GM21786 (cell line): ENCODE measurements around the gene AGMO.
"Not testable (repeated sequence)": the region's sequence is repeated elsewhere in the genome, so short reads cannot be mapped to it uniquely, and the experiment has no call there.

Experiments used
- ATAC-seq: cut with Tn5 transposase; IDR thresholded peaks from one replicate; pipeline ENCODE4 v1.9.1; 2021; ENCODE audit not compliant: unreplicated experiment

AGMO gene

DNA sequence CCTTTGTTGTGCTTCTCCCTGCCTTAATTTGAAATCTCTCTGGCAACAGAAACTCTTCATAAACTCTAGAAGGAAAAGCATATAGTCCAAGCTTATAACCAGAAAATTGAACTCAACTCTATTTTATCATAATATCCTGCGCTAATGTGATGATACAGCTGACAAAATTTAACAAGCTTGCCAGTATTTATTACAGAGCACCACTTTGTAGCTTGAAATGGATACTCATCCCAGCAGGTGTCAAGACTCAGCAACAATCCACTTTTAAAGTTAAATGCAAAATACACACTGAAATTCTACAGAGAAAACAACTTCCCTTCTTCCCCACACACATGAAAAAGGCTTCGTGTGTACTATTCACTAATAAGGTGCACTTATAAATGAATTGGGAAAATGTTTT lies 228.9 kb downstream of the AGMO start:
- ATAC-seq = no peak

DNA sequence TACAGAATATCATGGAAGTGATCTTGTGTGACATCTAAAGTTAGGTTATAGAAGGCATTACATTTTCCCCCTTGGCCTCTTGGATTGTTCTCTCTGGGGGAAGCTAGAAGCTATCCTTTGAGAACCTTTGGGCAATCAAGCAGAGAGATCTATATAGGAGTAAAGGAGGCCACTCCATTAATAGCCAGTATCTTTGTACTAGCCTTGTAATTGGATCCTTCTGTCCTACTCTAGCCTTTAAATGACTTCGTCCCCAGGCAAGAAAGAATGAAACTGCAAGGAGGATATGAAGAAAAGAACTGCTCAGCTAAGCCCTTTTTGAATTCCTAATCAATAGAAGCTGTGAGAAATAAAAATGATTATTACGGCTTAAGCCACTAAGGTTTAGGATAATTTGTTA lies 230.9 kb downstream of the AGMO start:
- ATAC-seq = no peak

- ATAC-seq = no peak
These were observed 234.8 kb downstream of the AGMO start for GRCh38 chr7:15327001-15327400.

GRCh38 chr7:15326044-15326644 lies 235.7 kb downstream of the AGMO start:
- ATAC-seq = no peak

- no peak for ATAC-seq
These were observed 238.3 kb downstream of the AGMO start for GRCh38 chr7:15323550-15323949.

DNA sequence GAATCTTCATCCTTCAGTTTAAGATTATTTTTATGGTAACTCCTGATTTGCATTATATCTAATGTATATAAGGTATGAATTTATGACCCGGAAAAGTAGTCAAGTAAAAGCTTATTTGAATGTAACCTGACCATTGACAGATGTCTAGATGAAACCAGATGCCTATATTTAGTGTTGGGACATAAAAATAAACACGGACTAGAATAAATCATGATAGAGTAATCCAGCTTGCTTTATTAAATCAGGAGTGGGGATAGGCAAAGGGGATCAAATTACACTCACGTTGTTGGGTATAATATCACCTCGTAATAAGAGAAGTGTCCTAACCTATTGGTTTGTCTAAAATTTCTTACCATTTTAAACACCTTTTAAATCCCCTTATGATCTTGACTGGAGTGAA lies 244.6 kb downstream of the AGMO start:
- no peak for ATAC-seq

GRCh38 chr7:15315678-15316077 lies 246.1 kb downstream of the AGMO start:
- ATAC-seq = no peak

DNA sequence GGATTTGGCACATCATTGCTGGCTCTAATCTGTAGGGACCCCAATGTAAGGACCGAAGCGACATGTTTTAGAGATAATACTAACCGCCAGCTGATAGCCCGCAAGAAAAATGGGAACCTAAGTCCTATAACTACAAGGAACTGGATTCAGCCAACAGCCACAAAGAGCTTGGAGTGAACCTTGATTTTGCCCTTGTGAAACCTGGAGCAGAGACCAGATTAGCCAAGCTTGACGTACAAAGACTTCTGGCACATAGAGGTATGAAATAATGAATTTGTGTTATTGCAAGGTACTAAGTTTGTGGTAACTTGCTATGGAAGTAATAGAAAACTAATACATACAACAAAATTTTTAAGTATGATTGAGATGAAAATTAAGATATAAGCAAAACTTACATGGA lies 246.9 kb downstream of the AGMO start:
- no peak for ATAC-seq

- no peak for ATAC-seq
These were observed 248.5 kb downstream of the AGMO start for GRCh38 chr7:15313361-15313760.

DNA sequence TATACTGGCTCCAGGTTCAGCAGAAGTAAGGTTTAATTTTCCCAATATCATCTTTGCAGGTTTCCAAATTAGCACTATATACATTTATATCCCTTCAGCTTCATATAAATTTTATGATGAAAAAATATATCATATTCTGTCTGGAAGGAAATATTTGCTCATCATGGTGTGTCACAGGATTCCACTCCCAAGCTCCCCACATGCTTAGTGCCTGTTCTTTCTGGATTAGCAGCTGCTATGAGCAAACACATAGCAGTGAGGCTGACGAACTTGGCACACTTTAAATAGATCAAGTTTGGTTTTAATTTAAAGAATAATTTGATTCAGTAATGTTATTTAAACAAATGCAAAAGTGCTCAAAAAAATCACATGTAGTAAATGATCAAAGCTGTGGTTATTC lies 251.9 kb downstream of the AGMO start:
- ATAC-seq = no peak

- no peak for ATAC-seq
These were observed 253.0 kb downstream of the AGMO start for GRCh38 chr7:15308821-15309220.

GRCh38 chr7:15306296-15306695 lies 255.5 kb downstream of the AGMO start:
- ATAC-seq = no peak

DNA sequence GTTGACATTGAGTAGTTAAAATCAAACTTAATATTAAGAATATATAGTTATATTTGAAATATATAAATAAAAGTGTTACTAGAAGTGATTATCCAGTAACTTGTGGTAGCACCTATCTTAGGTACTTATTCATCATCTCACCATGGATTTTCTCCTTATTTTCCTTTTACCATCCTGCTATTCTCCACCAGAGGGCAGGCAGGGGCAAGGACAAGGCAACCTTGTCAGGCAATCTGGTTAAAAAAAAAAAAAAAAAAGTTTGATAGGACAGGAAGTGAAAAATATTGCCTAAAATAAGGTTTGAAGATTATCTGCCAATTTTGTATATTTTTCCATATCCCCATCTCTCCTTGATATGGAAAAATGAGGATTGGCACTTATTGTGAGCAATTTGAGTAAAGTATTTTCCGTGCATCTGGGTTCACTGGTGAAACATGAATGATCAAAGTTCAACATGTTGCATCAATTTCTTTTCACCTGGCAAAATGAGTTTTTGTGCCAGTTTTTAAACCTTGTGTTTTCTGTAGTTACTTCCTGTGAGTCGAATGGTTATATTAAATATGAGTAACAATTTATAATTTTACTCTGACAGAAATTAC lies 256.7 kb downstream of the AGMO start:
- ATAC-seq = peak; percentile 57

GRCh38 chr7:15303357-15303756 lies 258.5 kb downstream of the AGMO start:
- ATAC-seq = no peak

DNA sequence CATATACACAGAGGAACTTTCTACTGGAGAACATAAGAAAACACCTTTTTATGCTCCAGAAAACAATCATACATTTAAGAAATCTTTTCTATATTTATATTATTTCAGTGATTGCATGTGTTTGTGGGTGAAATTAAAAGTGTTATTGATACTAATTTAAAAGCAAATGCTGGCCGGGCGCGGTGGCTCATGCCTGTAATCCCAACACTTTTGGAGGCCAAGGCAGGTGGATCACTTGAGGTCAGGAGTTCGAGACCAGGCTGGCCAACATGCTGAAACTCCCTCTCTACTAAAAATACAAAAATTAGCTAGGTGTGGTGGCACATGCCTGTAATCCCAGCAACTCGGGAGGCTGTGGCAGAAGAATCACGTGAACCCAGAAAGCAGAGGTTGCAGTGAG lies 260.8 kb downstream of the AGMO start:
- not testable (repeated sequence) for ATAC-seq

GRCh38 chr7:15292138-15292537 lies 269.7 kb downstream of the AGMO start:
- ATAC-seq = no peak

DNA sequence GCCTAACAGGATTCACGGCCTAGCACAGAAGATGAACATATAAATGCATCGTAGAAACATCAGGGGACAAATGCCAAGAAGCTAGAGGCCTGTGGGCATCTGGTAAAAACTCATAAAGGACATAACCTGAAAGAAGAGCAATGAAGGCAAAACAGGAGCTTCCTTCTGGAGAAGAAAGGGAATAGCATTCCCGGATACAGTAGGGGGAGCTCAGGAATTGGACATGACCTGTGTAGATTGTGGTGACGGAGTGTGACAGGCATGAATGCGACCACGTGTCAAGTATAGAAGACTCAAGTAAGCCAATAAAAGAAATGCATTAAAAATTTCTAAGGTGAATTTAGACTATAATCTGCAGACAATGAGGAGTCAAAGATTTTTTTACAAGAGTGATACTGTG lies 270.1 kb downstream of the AGMO start:
- no peak for ATAC-seq

DNA sequence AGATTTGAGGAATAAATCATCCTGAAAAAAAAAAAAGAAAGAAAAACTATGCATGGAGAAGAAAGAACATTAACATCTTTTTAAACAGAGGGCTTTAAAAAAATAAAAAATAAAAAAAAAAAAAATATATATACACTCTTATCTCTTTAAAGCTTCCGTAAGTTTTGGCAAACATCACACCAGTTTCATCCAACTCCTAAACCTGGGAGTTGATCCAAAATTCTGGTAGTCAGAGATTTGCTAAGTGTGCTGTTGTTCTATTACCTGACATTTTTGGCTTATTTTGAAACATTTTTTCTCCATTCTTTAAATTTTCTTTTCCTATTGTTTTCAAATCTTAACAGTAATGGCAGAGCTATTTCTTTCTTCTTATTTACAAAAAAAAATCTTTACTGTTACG lies 273.1 kb downstream of the AGMO start:
- ATAC-seq = no peak

DNA sequence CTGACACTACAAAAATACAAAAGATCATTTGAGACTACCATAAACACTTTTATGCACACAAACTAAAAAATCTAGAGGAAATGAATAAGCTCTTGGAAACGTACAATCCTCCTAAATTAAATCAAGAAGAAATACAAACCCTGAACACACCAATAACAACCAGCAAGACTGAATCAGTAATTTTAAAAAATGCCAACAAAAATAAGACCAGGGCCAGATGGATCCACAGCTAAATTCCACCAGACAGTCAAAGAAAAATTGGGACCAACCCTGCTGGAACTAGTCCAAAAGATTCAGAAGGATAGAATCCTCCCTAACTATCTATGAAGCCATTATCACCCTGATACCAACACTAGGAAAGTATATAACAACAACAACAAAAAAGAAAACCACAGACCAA lies 277.4 kb downstream of the AGMO start:
- ATAC-seq = no peak

- ATAC-seq = no peak
These were observed 281.6 kb downstream of the AGMO start for GRCh38 chr7:15280078-15280733.

DNA sequence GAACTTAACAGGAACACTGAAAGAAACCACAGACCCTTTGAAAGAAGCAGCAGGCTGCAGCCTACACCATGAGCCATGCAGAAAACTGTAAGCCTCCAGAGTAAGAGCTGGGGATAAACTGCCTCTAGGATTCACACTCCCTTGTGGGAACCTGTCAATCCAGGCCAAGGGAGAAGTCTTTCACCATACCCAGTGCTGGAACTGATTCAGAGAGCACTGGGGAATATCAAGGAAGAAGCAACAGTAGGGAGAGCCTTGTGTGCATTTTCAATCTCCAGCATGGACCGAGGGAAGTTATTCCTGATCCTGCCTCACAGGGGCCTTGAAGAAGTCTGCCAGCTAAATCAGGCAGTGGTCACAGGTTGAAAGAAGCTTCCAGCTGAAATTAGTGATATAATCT lies 282.2 kb downstream of the AGMO start:
- ATAC-seq = no peak

GRCh38 chr7:15257689-15258088 lies 304.1 kb downstream of the AGMO start:
- no peak for ATAC-seq

- ATAC-seq = no peak
These were observed 309.6 kb downstream of the AGMO start for GRCh38 chr7:15252181-15252580.
